GM12878 (cell line): ENCODE data around the gene STRA6. TPM values are rescaled to one million over a fixed set of nuclear protein-coding genes. Genes with fewer than 3 reads are reported as not detected.

Source experiments
- BMI1 ChIP-seq: fragments of 450-650 bp; IDR thresholded peaks from 2 replicates; pipeline ENCODE4 v1.6.1; 2016; ENCODE audit warnings: mild to moderate bottlenecking, moderate library complexity, borderline replicate concordance
- CEBPZ ChIP-seq: fragments of 150-350 bp; IDR thresholded peaks from 2 replicates; pipeline ENCODE4 v1.6.1; 2016; ENCODE audit warnings: low read depth, low read length
- CUX1 ChIP-seq: IDR thresholded peaks from 2 replicates; pipeline ENCODE4 v1.6.1; 2012; ENCODE audit warnings: improper control_type of control experiment, low read depth, low read length; ENCODE audit not compliant: insufficient replicate concordance
- E2F8 ChIP-seq: fragments of 450-650 bp; IDR thresholded peaks from 2 replicates; pipeline ENCODE4 v1.6.1; 2018; ENCODE audit warnings: mild to moderate bottlenecking, low read depth, moderate library complexity; ENCODE audit not compliant: partially characterized antibody
- EGR1 ChIP-seq, 2 experiments: IDR thresholded peaks; 1 replicate in 1 of 2; 2 replicates in 1 of 2; pipeline ENCODE4 v1.6.1; 2011 to 2012; ENCODE audit warnings: low read depth in 2 of 2, low read length in 2 of 2, borderline replicate concordance in 1 of 2, mild to moderate bottlenecking in 1 of 2, moderate library complexity in 1 of 2
- ESRRA ChIP-seq: IDR thresholded peaks from 2 replicates; pipeline ENCODE4 v1.6.1; 2012; ENCODE audit warnings: mild to moderate bottlenecking, low read length, improper control_type of control experiment
- EZH2 ChIP-seq: IDR thresholded peaks from 2 replicates; pipeline ENCODE4 v1.6.1; 2012; ENCODE audit warnings: low read depth, mild to moderate bottlenecking, control low read depth, inconsistent platforms, low read length, borderline replicate concordance; ENCODE audit not compliant: control insufficient read depth
- HDGF ChIP-seq: fragments of 450-650 bp; IDR thresholded peaks from 2 replicates; pipeline ENCODE4 v1.6.1; 2016; ENCODE audit warnings: antibody characterized with exemption
- MTA3 ChIP-seq: IDR thresholded peaks from 2 replicates; pipeline ENCODE4 v1.6.1; 2012; ENCODE audit warnings: low read length, inconsistent platforms, borderline replicate concordance
- NR2C2 ChIP-seq: IDR thresholded peaks from 2 replicates; pipeline ENCODE4 v1.6.1; 2011; ENCODE audit warnings: borderline replicate concordance, low read depth; ENCODE audit not compliant: control insufficient read depth, insufficient read length
- NRF1 ChIP-seq: conservative IDR thresholded peaks from 2 replicates; pipeline ENCODE4 v1.6.1; 2011; ENCODE audit warnings: mild to moderate bottlenecking, low read depth, low read length, improper control_type of control experiment
- POLR2AphosphoS5 ChIP-seq: IDR thresholded peaks from 2 replicates; pipeline ENCODE4 v1.6.1; 2011; ENCODE audit warnings: mild to moderate bottlenecking, low read length, inconsistent platforms
- RBBP5 ChIP-seq: fragments of 200-600 bp; sonication (generic); conservative IDR thresholded peaks from 2 replicates; pipeline ENCODE4 v1.6.1; 2016
- SUPT20H ChIP-seq: IDR thresholded peaks from 2 replicates; pipeline ENCODE4 v1.6.1; 2011; ENCODE audit warnings: low read depth, mild to moderate bottlenecking, low read length, moderate library complexity, borderline replicate concordance; ENCODE audit not compliant: control insufficient read depth
- SUZ12 ChIP-seq: fragments of 200-600 bp; sonication (generic); IDR thresholded peaks from one replicate; pipeline ENCODE4 v1.6.1; 2018; ENCODE audit warnings: antibody characterized with exemption, mild to moderate bottlenecking; ENCODE audit not compliant: unreplicated experiment
- YBX1 ChIP-seq: fragments of 450-650 bp; IDR thresholded peaks from 2 replicates; pipeline ENCODE4 v1.6.1; 2016; ENCODE audit warnings: antibody characterized with exemption
- ZNF207 ChIP-seq: fragments of 450-650 bp; IDR thresholded peaks from 2 replicates; pipeline ENCODE4 v1.6.1; 2014; ENCODE audit warnings: antibody characterized with exemption, mild to moderate bottlenecking, borderline replicate concordance
- polyA plus RNA-seq, 11 experiments: library from polyadenylated mRNA; depleted of rRNA in 4 of 11; unstranded in 6 of 11; stranded (reverse) in 5 of 11; fragments of >200 nt; fragmentation: Nextera tagmentation in 4 of 11; fragmentation: Illumina TruSeq in 1 of 11; extraction: Ambion mirVana in 4 of 11; extraction: Trizol in 1 of 11; gene quantifications; 1 replicate in 1 of 11; 2 replicates in 10 of 11; pipeline versions ENCODE4 v1.2.1 to v1.2.3, GENCODE V29; 2011 to 2016; ENCODE audit warnings: inconsistent platforms in 2 of 11, missing spikeins in 2 of 11, low read depth in 1 of 11
- total RNA-seq, 4 experiments: library from RNA; depleted of rRNA in 3 of 4; stranded (reverse); fragments of >200 nt in 3 of 4; fragmentation: Illumina TruSeq in 1 of 4; extraction: Trizol in 1 of 4; gene quantifications; 2 replicates each; pipeline versions ENCODE4 v1.2.1 to v1.2.3, GENCODE V29; 2013 to 2021

STRA6 gene
- total and polyA plus RNA-seq, 10 of the 15 experiments (the other 5 are each of a cell fraction or from before 2014, with no cell fraction given): 0.31 to 10.8 (median 5.8) TPM

DNA sequence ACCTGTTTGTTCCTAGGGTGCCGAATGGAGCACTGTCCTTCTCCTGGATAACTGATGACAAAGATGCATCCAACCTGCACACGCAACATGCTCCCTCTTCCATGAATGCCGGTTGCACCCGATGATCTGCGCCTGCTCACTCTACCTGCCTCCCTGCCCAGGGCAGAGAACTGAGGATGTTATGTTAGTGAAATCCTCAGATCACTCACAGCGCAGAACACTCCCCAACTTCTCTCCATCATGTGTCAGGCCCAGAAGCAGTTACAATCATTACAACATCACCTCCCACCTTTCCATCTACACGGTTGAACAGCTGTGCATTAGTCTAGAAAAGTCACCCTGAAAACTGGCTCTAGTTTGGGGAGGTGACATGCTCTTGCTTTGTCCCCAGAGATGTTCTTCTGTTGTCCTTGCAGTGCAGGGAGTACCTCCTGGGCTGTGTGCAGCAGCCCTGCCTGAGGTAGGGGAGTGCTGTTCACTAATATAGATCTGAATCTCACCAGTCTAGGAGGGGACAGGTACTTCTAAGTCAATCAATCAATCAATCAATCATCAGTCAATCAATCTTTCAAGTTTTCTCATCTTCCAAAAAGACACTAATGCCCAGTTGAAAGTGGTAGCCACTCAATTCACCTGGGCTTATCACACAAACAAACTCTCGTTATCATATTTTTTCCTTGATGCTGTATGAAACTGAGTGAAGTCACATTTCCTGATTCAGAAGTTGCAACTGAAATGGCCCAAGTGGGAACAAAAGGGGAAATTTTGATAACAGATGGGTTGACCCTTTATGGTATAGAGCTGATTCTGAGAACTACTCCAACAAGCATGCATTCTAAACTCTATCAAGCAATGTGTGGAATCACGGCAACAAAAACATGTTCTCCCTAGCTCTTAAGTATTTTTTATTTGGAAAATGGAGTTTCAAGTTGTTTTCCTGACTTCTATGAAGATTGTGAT lies 44.4 kb downstream of the STRA6 start (continued):
- TF ChIP-seq CEBPZ (no peak), EGR1 (IDR thresholded peaks at IDR 0.05; ENCODE audit: borderline replicate concordance in 1 of 2, low read depth in 2 of 2, low read length in 2 of 2) (0 out of 3 replicates have a peak, but pooled peaks of 1 of the 2 experiments have one; percentile 19), YBX1 (no peak), HDGF (no peak), RBBP5 (no peak), SUPT20H (no peak), NR2C2 (no peak), MTA3 (no peak; the same call in 1 of the 2 replicates), ZNF207 (no peak), POLR2AphosphoS5 (no peak), SUZ12 (no peak), ESRRA (no peak), EZH2 (no peak), CUX1 (peak; percentile 58), E2F8 (no peak), BMI1 (no peak), NRF1 (no peak)
